ENCODE results near the gene NFASC. TPM values are rescaled to one million over a fixed set of nuclear protein-coding genes. Genes with fewer than 3 reads are reported as not detected.

NFASC gene
- total RNA-seq, 2 donors from 2014 or later: 4.4 to 7.6 TPM

DNA sequence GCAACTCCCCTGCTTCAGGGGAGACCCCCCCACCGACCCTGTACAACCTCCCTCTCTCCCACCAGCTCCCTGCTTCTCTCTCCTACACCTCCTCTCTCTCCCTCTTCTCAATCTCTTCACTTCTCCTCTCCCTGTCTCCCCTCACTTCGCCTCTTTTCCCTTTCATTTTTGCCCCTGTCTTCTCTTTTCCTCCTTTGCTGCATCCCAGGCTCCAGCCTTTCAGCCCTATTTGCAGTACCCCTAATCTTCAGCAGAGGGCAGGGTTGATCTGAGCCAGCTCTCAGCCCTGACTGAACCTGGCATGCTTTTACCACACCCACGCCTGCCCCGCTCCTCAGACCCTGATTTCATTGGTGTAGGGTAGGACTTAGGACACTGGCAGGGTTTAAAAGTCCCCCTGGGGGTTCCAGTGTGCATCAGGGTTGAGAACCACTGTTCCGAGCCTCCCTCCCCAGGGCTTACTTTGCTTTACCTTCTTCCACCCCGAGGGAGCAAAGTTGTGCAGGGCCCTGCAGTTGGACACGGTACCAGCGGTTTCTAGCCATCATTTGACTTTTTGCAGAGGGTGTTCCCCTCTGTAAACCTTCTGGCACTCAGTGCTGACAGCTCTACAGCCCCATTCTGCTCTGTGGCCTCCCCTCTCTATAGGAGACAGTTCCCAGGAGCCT, 105.0 kb downstream of the NFASC start:
- Histone ChIP-seq H3K27me3 (no peaks in the 10 kb centered on the region), H3K4me3 (no peak overlapping the region), H3K27ac (no peak overlapping the region), H3K9me3 (no peaks in the 10 kb centered on the region), H3K4me1 (no peaks in the 10 kb centered on the region), H3K36me3 (replicated peaks in 1 of 2; ENCODE audit: insufficient read depth in 1 of 2, low read depth in 2 of 2) (no peaks in the 10 kb centered on the region)
- TF ChIP-seq POLR2A (IDR thresholded peaks at IDR 0.05): no peak
- peak; percentile 69 to 95 (median 79) for TF ChIP-seq CTCF (IDR thresholded peaks at IDR 0.05)
- ATAC-seq: peak; percentile 84
- 40 to 42% methylated on average over 8 of the region's 8 CpGs for WGBS, 2 donors
- peak; percentile 53 to 65 (median 60) for DNase-seq
- intact Hi-C loops (cut with DNase I): no loop called here

- TF ChIP-seq CTCF (IDR thresholded peaks at IDR 0.05) (no peak), POLR2A (IDR thresholded peaks at IDR 0.05) (no peak)
- intact Hi-C loops (cut with DNase I): no loop called here
- no peaks in the 10 kb centered on the region for H3K27me3 ChIP-seq
- 71 to 85% methylated on average over 4 to 10 of the region's 13 CpGs for WGBS, 2 donors
- ATAC-seq: no peak
- no peak overlapping the region for H3K27ac ChIP-seq
- no peaks in the 10 kb centered on the region for H3K4me1 ChIP-seq
- no peak for DNase-seq
- no peaks in the 10 kb centered on the region for H3K36me3 ChIP-seq (replicated peaks in 1 of 2; ENCODE audit: insufficient read depth in 1 of 2, low read depth in 2 of 2)
- no peak overlapping the region for H3K4me3 ChIP-seq
- H3K9me3 ChIP-seq: no peaks in the 10 kb centered on the region
These were observed 106.0 kb downstream of the NFASC start for GRCh38 chr1:204976646-204977045.

GRCh38 chr1:204977318-204977717, 106.7 kb downstream of the NFASC start:
- no peak for ATAC-seq
- DNase-seq: no peak
- no peaks in the 10 kb centered on the region for H3K27me3 ChIP-seq
- no peaks in the 10 kb centered on the region for H3K4me1 ChIP-seq
- intact Hi-C loops (cut with DNase I): no loop called here
- H3K9me3 ChIP-seq: no peaks in the 10 kb centered on the region
- no peak overlapping the region for H3K4me3 ChIP-seq
- TF ChIP-seq POLR2A (IDR thresholded peaks at IDR 0.05): no peak
- TF ChIP-seq CTCF (IDR thresholded peaks at IDR 0.05): no peak
- 57 to 71% methylated on average over 7 to 8 of the region's 8 CpGs for WGBS, 2 donors
- no peak overlapping the region for H3K27ac ChIP-seq
- H3K36me3 ChIP-seq (replicated peaks in 1 of 2; ENCODE audit: insufficient read depth in 1 of 2, low read depth in 2 of 2): no peaks in the 10 kb centered on the region

DNA sequence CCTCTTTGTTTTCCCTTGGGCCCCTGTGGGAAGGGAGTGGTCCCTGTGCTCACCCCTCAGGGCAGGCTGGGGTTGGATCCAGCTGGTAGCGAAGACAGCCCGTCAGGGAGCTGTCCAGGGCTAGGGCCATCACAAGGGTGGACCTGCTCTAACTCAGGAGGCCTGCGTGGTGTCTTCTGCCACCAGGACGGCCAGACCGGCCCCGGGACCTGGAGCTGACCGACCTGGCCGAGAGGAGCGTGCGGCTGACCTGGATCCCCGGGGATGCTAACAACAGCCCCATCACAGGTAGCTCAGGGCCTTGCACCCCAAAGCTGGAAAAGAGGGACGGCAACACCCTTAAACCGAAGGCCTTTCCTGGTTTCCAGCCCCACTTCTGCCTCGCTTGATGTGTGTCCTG, 108.1 kb downstream of the NFASC start:
- TF ChIP-seq CTCF (IDR thresholded peaks at IDR 0.05): no peak
- TF ChIP-seq POLR2A (IDR thresholded peaks at IDR 0.05): no peak
- Histone ChIP-seq H3K4me1 (no peaks in the 10 kb centered on the region), H3K9me3 (no peaks in the 10 kb centered on the region), H3K27me3 (no peaks in the 10 kb centered on the region), H3K27ac (no peak overlapping the region), H3K36me3 (replicated peaks in 1 of 2; ENCODE audit: insufficient read depth in 1 of 2, low read depth in 2 of 2) (no peaks in the 10 kb centered on the region), H3K4me3 (no peak overlapping the region)
- intact Hi-C loops (cut with DNase I): no loop called here
- no peak for ATAC-seq
- DNase-seq: no peak
- 81 to 82% methylated on average over 6 to 14 of the region's 14 CpGs for WGBS, 2 donors

- no peaks in the 10 kb centered on the region for H3K9me3 ChIP-seq
- TF ChIP-seq CTCF (IDR thresholded peaks at IDR 0.05) (no peak), POLR2A (IDR thresholded peaks at IDR 0.05) (no peak)
- no peak for DNase-seq
- H3K27ac ChIP-seq: no peak overlapping the region
- 78 to 83% methylated on average over 15 to 18 of the region's 18 CpGs for WGBS, 2 donors
- no peak overlapping the region for H3K4me3 ChIP-seq
- no peaks in the 10 kb centered on the region for H3K36me3 ChIP-seq (replicated peaks in 1 of 2; ENCODE audit: insufficient read depth in 1 of 2, low read depth in 2 of 2)
- intact Hi-C loops (cut with DNase I): no loop called here
- H3K4me1 ChIP-seq: no peaks in the 10 kb centered on the region
- H3K27me3 ChIP-seq: no peaks in the 10 kb centered on the region
- ATAC-seq: no peak
These were observed 108.6 kb downstream of the NFASC start for GRCh38 chr1:204979306-204979705.
